HG03460 (cell line): ENCODE measurements around the gene GNAI2.

Experiments used
- ATAC-seq: cut with Tn5 transposase; IDR thresholded peaks from one replicate; pipeline ENCODE4 v1.9.1; 2021; ENCODE audit not compliant: unreplicated experiment

Gene GNAI2

GRCh38 chr3:50295553-50296431, 59.8 kb downstream of the GNAI2 start:
- ATAC-seq = no peak

DNA sequence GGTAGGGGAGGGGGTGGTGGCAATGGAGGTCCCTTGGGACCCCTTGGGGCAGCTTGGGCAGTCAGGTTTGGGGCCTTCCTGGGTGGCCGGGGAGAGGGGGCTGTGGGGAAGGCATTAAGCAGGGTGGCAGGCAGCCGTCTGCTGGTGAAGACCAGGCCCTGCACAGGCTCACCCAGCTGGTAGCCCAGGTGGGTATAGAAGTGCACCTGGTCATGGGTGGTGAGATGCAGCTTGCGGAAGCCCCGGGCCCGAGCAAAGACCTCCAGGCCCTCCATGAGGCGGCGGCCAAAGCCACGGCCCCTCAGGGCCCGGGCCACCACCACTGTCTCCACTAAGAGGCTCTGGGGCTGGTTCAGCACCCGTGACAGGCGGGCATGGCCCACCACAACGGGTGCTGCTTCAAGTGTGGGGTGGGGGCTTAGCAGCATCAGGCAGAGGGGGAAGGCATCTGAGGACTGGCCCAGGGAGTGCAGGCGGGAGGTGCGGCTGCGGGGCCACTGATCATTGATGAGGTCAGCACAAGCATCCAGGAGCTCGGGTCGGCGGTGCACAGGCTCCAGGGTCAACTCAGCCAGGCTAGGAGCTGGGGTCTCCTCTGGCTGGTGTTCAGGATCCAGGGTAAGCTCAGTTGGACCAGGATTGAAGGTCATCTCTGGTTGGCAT, 60.8 kb downstream of the GNAI2 start:
- no peak for ATAC-seq

- ATAC-seq = no peak
Observed at GRCh38 chr3:50297384-50297775, 61.4 kb downstream of the GNAI2 start.

DNA sequence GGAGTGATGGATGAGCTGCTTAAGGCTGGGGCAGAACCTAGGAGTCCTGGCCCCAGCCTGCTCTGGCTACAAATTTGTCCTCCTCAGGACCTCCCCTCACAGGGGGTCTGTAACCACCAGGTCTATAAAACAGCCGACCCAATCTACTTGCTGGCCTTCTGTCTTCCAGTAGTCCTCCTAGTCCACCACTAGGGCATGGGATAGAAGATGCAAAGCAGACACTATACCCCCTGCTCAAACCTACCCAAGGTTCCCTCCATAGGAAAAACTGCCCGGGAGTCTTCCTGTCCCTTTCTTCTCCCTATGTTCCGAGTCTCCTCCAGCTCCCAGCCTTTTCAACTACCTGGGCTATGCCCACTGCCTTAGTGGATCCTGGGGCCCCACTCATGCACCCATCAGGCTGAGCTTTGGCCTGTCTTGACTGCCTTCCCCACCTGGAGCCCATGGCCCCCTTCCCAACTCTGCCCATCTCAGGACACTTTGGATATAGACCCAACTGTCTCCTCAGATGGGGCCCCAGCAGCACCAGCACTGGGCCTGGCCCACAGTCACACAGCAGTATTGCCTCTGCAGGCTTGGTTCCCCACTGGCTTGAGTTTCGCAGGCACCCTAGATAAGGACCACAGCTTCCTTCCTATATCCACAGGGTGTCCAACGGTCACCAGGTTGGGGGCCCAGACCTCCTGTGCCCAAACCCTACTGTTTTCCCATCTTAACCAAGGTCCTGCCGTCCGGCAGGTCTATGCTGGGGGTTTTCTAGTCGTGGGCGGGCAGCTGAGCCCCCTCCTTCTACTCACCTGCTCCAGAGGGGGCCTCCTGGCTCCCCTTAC, 62.1 kb downstream of the GNAI2 start:
- no peak for ATAC-seq

- ATAC-seq = peak; percentile 82
Observed at GRCh38 chr3:50298836-50299637, 63.0 kb downstream of the GNAI2 start, which contains the start of the genes HYAL3 and NAA80. HYAL3 (minus strand) TSS chr3:50299405; CDS start chr3:50295602, 3,803 bp downstream. NAA80 (minus strand) TSS chr3:50299405; CDS start chr3:50297463, 1,942 bp downstream.

DNA sequence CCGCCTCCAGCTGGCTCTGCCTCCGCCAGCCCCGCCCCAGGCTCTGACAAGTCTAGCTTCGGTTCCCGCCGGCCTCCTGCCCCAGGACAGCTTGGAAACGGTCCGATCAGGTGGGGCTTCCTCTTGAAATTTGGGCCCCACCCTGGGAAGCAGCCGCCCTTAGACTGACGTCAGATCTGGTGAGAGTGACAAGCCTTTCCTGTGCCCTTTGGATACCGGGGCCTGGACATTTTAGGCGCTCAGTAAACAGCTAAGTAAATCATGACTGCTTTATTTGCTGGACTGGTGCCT, 63.6 kb downstream of the GNAI2 start:
- ATAC-seq = no peak

DNA sequence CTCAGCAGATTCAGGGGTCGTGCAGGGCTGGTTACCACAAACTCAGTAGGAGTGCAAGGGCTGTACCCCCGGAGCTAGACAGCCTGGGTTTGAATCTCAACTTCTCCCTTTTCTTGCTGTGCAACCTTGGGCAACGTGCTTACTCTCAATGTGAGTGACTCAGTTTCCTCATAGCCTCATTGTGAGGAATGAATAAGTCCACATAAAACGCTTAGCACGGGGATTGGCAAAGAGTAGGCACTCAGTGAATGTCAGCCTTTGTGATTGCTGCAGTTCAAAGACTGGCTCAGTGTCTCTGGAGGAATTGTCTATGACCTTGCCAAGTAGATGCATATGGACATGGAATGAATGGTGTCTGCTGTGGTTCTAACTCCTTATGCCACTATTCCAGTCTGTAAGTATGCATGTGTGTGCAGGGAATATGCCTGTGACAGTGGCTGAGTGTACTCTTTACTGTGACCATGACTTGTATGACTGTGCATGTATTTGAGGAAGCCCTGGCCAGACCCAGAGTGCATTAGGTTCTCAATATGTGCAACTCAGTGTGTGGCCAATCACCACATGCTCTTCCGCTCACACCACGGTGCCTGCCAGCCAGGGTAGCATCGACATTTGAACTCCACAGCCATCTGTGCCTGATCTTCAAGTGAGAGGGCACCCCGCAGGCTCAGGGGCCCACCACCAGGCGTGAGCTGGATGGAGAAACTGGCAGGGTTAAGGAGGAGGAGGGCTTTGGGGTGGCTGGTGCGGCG, 64.1 kb downstream of the GNAI2 start:
- ATAC-seq = no peak

- no peak for ATAC-seq
Observed at GRCh38 chr3:50300681-50301254, 64.8 kb downstream of the GNAI2 start.

DNA sequence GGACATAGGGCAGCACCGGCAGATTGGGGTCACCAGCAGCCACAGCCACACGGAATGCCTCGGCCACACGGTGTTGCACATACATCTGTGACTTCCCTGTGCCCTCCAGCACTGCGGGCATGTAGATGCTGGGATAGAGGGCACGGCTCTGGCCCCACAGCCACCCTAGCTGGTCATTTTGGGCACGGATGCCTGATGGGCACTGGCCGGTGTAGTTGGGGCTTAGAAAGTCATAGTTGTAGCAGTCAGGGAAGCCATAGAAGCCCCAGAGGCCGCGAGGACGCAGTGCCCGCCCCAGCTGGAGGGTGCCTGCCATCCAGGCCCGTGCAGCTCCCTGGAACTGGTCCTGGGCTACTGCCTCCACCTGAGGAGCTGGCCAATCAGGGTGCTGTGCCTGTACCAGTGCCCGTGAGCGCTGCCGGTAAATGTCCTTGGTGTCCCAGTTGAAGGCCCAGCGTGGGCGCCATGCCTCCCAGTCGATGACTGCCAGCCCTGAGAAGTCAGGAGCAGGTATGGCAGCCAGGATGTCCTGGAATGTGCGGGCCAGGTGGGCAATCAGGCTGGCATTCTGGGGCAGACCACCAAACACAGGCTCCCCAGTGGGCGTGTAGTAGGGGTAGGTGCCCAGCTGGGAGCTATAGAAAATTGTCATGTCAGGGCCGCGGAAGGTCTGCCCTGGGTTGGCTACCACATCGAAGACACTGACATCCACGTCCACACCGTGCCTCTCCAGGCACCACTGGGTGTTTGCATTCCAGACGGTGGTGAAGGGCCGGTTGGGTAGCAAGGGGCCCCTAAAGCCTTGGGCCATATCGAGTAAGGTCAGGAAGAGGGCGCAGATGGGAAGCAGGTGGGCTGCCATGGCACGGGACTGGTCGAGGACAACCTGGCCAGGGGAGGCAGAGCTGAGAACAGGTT, 66.3 kb downstream of the GNAI2 start:
- no peak for ATAC-seq

- ATAC-seq = no peak
Observed at GRCh38 chr3:50303013-50303815, 67.2 kb downstream of the GNAI2 start, which contains the start of gene HYAL1. HYAL1 (minus strand) TSS chr3:50303574; CDS start chr3:50302956, 618 bp downstream.

- ATAC-seq = no peak
Observed at GRCh38 chr3:50304601-50305000, 68.6 kb downstream of the GNAI2 start.
